Esophagus (tissue), 2 donors: Measurements from ENCODE around the gene TAGAP. TPM values are rescaled to one million over a fixed set of nuclear protein-coding genes. Genes with fewer than 3 reads are reported as not detected.
"Not testable (repeated sequence)": the region's sequence is repeated elsewhere in the genome, so short reads cannot be mapped to it uniquely, and the experiment has no call there.

ENCODE experiments used
- H3K27ac ChIP-seq, 2 donors: one replicate each; pipeline ENCODE4 v1.5.1; 2013; ENCODE audit warnings: low read depth in 2 of 2, mild to moderate bottlenecking in 2 of 2, inconsistent platforms in 1 of 2, low read length in 1 of 2, moderate library complexity in 1 of 2
- H3K27me3 ChIP-seq, 2 donors: one replicate each; pipeline ENCODE4 v1.6.1; 2013; ENCODE audit warnings: low read length in 2 of 2, control low read depth in 1 of 2, mild to moderate bottlenecking in 1 of 2; ENCODE audit not compliant: insufficient read depth in 2 of 2, control insufficient read depth in 1 of 2
- H3K36me3 ChIP-seq, 2 donors: one replicate each; pipeline ENCODE4 v1.6.1; 2013; ENCODE audit warnings: low read length in 1 of 2; ENCODE audit not compliant: control insufficient read depth in 2 of 2, insufficient read depth in 2 of 2
- H3K4me1 ChIP-seq, 2 donors: one replicate each; pipeline ENCODE4 v1.6.1; 2013; ENCODE audit warnings: low read length in 1 of 2; ENCODE audit not compliant: control insufficient read depth in 2 of 2, insufficient read depth in 2 of 2
- H3K4me3 ChIP-seq, 2 donors: one replicate each; pipeline ENCODE4 v1.5.1; 2013; ENCODE audit warnings: low read length in 2 of 2, mild to moderate bottlenecking in 2 of 2, low read depth in 1 of 2, moderate library complexity in 1 of 2
- H3K9me3 ChIP-seq, 2 donors: one replicate each; pipeline ENCODE4 v1.6.1; 2013; ENCODE audit warnings: mild to moderate bottlenecking in 2 of 2, low read depth in 1 of 2, low read length in 1 of 2, moderate library complexity in 1 of 2; ENCODE audit not compliant: control insufficient read depth in 2 of 2, insufficient read depth in 1 of 2
- WGBS, 2 donors: extraction: QIAGEN DNeasy Blood & Tissue Kit; methylation state at CpG; one replicate each; pipeline ENCODE4 v1.1.7; 2013; 5-methylcytosine and 5-hydroxymethylcytosine counted together
- polyA plus RNA-seq, 2 donors: library from polyadenylated mRNA; stranded (reverse); fragments of 200-250 nt; gene quantifications; one replicate each; pipeline ENCODE4 v1.2.3, GENCODE V29; 2013
- donor health status: healthy with polysubstance abuse.
- donor health status: Bipolar disorder and iron deficiency.

Gene TAGAP
- polyA plus RNA-seq, 2 donors, result 0.59 to 0.76 TPM

DNA sequence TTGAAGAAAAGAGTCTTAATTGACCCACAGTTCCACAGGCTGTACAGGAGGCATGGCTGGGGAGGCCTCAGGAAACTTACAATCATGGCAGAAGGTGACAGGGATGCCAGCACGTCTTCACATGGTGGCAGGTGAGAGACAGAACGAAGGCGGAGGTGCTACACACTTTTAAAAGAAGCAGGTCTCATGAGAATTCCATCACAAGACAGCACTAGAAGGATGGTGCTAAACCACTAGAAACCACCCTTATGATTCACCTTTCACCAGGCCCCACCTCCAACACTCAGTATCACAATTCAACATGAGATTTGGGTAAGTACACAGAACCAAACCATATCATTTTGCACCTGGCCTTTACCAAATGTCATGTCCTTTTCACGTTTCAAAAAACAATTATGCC is 20.9 kb downstream of the TAGAP start:
- Histone ChIP-seq H3K27me3 (no peaks in the 10 kb centered on the region), H3K4me1 (no peaks in the 10 kb centered on the region), H3K36me3 (no peaks in the 10 kb centered on the region), H3K4me3 (no peak overlapping the region), H3K9me3 (peaks cover 0 to 7% of the 10 kb centered on the region in 2 donors), H3K27ac (no peak overlapping the region)
- WGBS, 2 donors, result 84 to 85% methylated on average over 4 of the region's 4 CpGs

- H3K27ac ChIP-seq, result no peak overlapping the region
- WGBS, 2 donors, result 94 to 96% methylated on average over 2 of the region's 2 CpGs
- H3K9me3 ChIP-seq, result peaks cover 0 to 7% of the 10 kb centered on the region in 2 donors
- H3K36me3 ChIP-seq, result no peaks in the 10 kb centered on the region
- no peaks in the 10 kb centered on the region for H3K27me3 ChIP-seq
- H3K4me1 ChIP-seq, result no peaks in the 10 kb centered on the region
- H3K4me3 ChIP-seq, result no peak overlapping the region
Measured at GRCh38 chr6:159020011-159020410, 24.8 kb downstream of the TAGAP start.

DNA sequence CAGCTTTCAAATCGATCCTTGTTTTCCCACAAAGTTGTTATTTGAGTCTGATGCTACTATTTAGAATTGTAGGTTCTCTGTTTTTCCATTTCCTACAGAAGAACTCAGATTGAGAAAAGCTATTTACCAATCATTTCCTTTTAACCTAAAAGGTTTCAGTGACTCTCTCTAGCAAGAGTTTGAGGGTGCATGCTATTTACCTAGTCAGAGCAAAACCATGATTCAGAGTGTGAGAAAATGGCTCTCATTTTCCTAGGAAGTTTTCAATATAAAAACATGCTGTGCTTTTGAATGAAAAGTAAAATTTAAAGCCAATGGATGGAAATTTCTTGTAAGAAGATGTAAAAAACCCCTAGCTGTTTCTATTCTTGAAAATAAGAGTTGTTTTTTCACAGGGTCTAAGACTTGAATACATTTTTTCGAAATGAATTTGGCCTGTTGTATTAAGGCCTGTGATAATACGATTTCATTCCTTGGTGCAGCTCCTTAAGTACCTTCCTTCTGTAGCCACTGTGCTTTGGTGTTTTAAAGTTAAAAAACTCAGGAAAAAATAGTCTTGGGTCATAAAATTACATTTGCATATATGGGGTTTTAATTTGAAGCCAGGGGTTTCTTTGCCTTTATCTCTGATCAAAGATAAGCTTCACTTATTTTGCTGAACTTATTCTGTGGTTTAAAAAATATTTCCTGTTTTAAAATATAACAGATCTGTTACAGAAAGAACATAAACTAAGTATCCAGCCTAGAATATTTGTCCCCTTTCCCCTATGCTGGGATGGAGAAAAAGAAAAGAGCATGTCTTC is 26.8 kb downstream of the TAGAP start:
- Histone ChIP-seq H3K4me1 (no peaks in the 10 kb centered on the region), H3K4me3 (no peak overlapping the region), H3K9me3 (no peaks in the 10 kb centered on the region), H3K36me3 (no peaks in the 10 kb centered on the region), H3K27me3 (no peaks in the 10 kb centered on the region), H3K27ac (no peak overlapping the region)
- WGBS, 2 donors, result 77 to 79% methylated on average over 3 of the region's 3 CpGs

GRCh38 chr6:159014406-159014805 is 30.4 kb downstream of the TAGAP start:
- Histone ChIP-seq H3K4me1 (peaks cover 0 to 2% of the 10 kb centered on the region in 2 donors), H3K36me3 (no peaks in the 10 kb centered on the region), H3K4me3 (no peak overlapping the region), H3K9me3 (no peaks in the 10 kb centered on the region), H3K27me3 (no peaks in the 10 kb centered on the region), H3K27ac (no peak overlapping the region)

DNA sequence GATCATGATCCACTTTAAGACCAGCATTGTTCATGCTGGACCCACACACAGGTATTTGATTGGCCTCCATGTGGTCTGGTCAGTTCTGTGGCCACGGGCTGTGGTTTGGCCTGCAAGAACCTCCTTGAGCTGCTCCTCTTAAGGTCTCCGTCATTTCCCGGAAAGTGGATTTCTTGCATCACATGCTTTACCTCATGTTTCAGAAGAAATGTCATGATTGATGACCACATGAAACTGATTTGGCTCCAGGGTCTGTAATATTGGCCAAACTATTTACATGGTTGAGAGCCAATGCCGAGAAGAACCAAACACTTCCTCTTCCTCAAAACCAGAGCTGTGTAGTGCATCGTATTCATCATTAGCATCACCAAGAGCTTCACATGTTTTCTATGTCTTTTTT is 31.6 kb downstream of the TAGAP start:
- Histone ChIP-seq H3K9me3 (no peaks in the 10 kb centered on the region), H3K27me3 (no peaks in the 10 kb centered on the region), H3K4me3 (no peak overlapping the region), H3K36me3 (no peaks in the 10 kb centered on the region), H3K4me1 (peaks cover 0 to 2% of the 10 kb centered on the region in 2 donors), H3K27ac (no peak overlapping the region)
- WGBS, 2 donors, result 71 to 74% methylated on average over 5 of the region's 5 CpGs

DNA sequence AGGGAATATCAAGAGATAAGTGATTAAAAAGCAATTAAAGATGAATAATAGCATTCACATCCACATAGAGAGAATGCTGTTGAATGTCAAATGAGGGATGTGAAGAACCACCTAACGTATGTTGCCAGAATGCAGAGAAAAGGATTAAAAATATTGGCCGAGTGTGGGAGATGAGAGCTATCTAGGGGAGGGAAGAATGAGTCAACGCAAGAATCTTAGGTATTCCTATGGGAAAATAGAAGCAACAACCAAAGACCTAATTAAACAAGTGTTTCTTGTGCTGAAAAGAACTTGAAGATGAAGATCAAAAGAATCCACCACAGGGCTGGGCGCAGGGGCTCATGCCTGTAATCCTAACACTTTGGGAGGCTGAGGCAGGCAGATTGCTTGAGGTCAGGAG is 32.6 kb downstream of the TAGAP start:
- Histone ChIP-seq H3K27me3 (no peaks in the 10 kb centered on the region), H3K9me3 (no peaks in the 10 kb centered on the region), H3K4me1 (peaks cover 0 to 2% of the 10 kb centered on the region in 2 donors), H3K27ac (no peak overlapping the region), H3K36me3 (no peaks in the 10 kb centered on the region), H3K4me3 (no peak overlapping the region)
- WGBS, 2 donors, result 92 to 93% methylated on average over 4 of the region's 4 CpGs

DNA sequence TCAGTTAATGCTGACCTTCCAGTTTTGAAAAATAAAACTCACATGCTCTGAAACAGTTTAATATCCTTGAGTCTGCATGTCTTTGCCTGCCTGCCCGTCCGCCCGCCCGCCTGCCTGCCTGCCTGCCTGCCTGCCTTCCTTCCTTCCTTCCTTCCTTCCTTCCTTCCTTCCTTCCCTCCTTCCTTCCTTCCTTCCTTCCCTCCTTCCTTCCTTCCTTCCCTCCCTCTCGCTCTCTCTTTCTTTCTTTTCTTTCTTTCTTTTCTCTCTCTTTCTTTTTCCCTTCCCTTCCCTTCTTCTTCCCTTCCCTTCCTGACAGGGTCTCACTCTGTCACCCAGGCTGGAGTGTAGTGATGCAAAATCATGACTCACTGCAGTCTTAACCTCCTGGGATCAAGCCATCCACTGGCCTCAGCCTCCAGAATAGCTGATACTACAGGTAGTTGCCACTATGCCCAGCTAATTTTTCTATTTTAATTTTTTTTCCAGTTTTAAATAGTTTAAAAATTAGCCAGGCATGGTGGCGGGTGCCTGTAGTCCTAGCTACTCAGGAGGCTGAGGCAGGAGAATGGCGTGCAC is 34.7 kb downstream of the TAGAP start:
- 54 to 55% methylated on average over 7 of the region's 7 CpGs for WGBS, 2 donors
- H3K27ac ChIP-seq, H3K4me3 ChIP-seq, H3K27me3 ChIP-seq, H3K9me3 ChIP-seq, H3K4me1 ChIP-seq, H3K36me3 ChIP-seq: not testable (repeated sequence)

DNA sequence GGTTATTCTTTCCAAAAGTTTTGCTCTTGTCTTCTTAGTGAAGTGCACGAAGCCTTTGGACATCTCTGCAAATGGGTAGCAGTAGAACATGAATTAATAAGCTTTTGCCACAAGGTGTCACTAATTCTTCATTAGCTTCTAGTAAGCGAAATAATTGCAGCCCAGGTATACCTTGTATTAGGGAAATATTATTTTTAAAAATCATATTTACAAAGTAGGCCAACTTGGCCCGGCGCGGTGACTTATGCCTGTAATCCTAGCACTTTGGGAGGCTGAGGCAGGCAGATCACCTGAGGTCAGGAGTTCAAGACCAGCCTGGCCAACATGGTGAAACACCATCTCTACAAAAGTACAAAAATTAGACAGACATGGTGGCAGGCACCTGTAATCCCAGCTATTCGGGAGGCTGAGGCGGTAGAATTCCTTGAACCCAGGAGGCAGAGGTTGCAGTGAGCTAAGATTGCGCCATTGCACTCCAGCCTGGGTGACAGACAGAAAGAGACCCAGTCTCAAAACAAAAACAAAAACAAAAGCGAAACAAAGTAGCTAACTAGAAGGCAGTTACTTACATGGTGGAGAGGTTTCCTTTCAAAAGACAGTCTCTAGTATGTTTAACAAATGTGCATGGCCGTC is 36.0 kb downstream of the TAGAP start:
- H3K27ac ChIP-seq, result no peak overlapping the region
- no peaks in the 10 kb centered on the region for H3K9me3 ChIP-seq
- WGBS, 2 donors, result 64 to 65% methylated on average over 10 of the region's 10 CpGs
- H3K27me3 ChIP-seq, result no peaks in the 10 kb centered on the region
- no peaks in the 10 kb centered on the region for H3K36me3 ChIP-seq
- no peak overlapping the region for H3K4me3 ChIP-seq
- peaks cover 0 to 2% of the 10 kb centered on the region in 2 donors for H3K4me1 ChIP-seq

DNA sequence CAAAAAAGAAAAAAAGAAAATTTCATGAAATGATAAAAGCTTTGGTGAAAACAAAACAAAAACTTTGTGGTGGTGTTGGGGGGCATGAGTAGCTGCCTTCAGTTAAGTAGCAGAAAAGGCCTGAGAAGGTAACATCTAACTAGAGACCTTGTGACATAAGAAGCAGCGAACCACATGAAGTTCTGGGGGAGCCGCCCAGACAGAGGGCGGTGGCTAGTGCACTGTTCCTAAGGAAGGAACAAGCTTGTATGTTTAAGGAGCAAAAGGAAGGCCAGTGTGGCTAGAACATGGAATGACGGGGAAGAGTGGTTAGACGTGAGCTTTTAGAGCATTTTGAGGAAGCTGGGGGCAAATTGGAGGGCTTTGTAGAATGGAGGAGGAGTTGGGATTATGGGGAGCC is 37.3 kb downstream of the TAGAP start:
- H3K27me3 ChIP-seq, result no peaks in the 10 kb centered on the region
- H3K4me3 ChIP-seq, result no peak overlapping the region
- WGBS, 2 donors, result 82 to 85% methylated on average over 5 of the region's 5 CpGs
- H3K9me3 ChIP-seq, result no peaks in the 10 kb centered on the region
- no peaks in the 10 kb centered on the region for H3K36me3 ChIP-seq
- peaks cover 0 to 2% of the 10 kb centered on the region in 2 donors for H3K4me1 ChIP-seq
- H3K27ac ChIP-seq, result no peak overlapping the region
